H1 (cell line): ENCODE data around the gene MTR. TPM values are rescaled to one million over a fixed set of nuclear protein-coding genes. Genes with fewer than 3 reads are reported as not detected.

Experiments used
- CTCF ChIA-PET: fragments of 300-600 bp; sonication (Branson Sonifier 250); formaldehyde crosslinking; loops from one replicate; lab custom pipeline; 2021; ENCODE audit not compliant: partially characterized antibody; lab: Charles Lee
- POLR2A ChIA-PET: fragments of 300-600 bp; sonication (Branson Sonifier 250); formaldehyde crosslinking; loops from one replicate; lab custom pipeline; 2021; ENCODE audit warnings: inconsistent platforms; ENCODE audit not compliant: partially characterized antibody; lab: Charles Lee
- DNase-seq, 2 experiments: peaks; one replicate each; pipeline versions ENCODE4 v3.0.0 to v3.0.0-alpha.2; 2010 to 2022; ENCODE audit warnings: low spot score in 2 of 2, low read depth in 1 of 2, mixed read lengths in 1 of 2
- FAIRE-seq: peaks from 2 replicates; lab custom pipeline; 2011; peaks lifted over from hg19 to GRCh38; lab: Jason Lieb, UNC
- H2AFZ ChIP-seq: 2 replicates; pipeline ENCODE4 v1.8.1; 2012; ENCODE audit warnings: low read length, inconsistent platforms
- H2AK5ac ChIP-seq: 2 replicates; pipeline ENCODE4 v1.6.1; 2013; ENCODE audit warnings: low read depth, low read length
- H2BK120ac ChIP-seq: replicated peaks from 2 replicates; pipeline ENCODE3; 2013; ENCODE audit warnings: low read depth, low read length, inconsistent platforms
- H2BK12ac ChIP-seq: 2 replicates; pipeline ENCODE4 v1.6.1; 2013; ENCODE audit warnings: low read depth, low read length
- H2BK15ac ChIP-seq: 2 replicates; pipeline ENCODE4 v1.6.1; 2013; ENCODE audit warnings: low read length
- H2BK20ac ChIP-seq: 2 replicates; pipeline ENCODE4 v1.6.1; 2013; ENCODE audit warnings: low read length
- H2BK5ac ChIP-seq: 2 replicates; pipeline ENCODE4 v1.6.1; 2013; ENCODE audit warnings: low read depth, low read length
- H3K14ac ChIP-seq: 2 replicates; pipeline ENCODE4 v1.6.1; 2013; ENCODE audit warnings: inconsistent platforms; ENCODE audit not compliant: insufficient read length
- H3K18ac ChIP-seq: 2 replicates; pipeline ENCODE4 v1.6.1; 2013; ENCODE audit warnings: low read length; ENCODE audit errors: extremely low read depth
- H3K23ac ChIP-seq: 2 replicates; pipeline ENCODE4 v1.6.1; 2013; ENCODE audit warnings: inconsistent platforms; ENCODE audit not compliant: insufficient read length
- H3K23me2 ChIP-seq: 2 replicates; pipeline ENCODE4 v1.6.1; 2013; ENCODE audit warnings: low read depth, low read length
- H3K27ac ChIP-seq: 2 replicates; pipeline ENCODE4 v1.6.1; 2011; ENCODE audit warnings: low read depth, low read length, inconsistent platforms
- H3K27me3 ChIP-seq, 4 experiments: replicated peaks in 1 of 4; 1 replicate in 1 of 4; 2 replicates in 3 of 4; pipeline versions ENCODE4 v1.6.1 to v1.8.1; 2011 to 2013; ENCODE audit warnings: low read length in 3 of 4, mild to moderate bottlenecking in 3 of 4, inconsistent platforms in 2 of 4, mixed read lengths in 2 of 4, moderate library complexity in 1 of 4; ENCODE audit not compliant: control insufficient read depth in 3 of 4, insufficient read depth in 3 of 4; ENCODE audit errors: extremely low read depth in 1 of 4
- H3K36me3 ChIP-seq, 4 experiments: 2 replicates each; pipeline versions ENCODE4 v1.6.1 to v1.8.1; 2011 to 2013; ENCODE audit warnings: mild to moderate bottlenecking in 4 of 4, low read length in 3 of 4, moderate library complexity in 2 of 4, control low read depth in 1 of 4, inconsistent platforms in 1 of 4; ENCODE audit not compliant: insufficient read depth in 4 of 4, control insufficient read depth in 2 of 4
- H3K4ac ChIP-seq: replicated peaks from 2 replicates; pipeline ENCODE3; 2013; ENCODE audit warnings: low read length, low read depth, mixed read lengths, inconsistent platforms; ENCODE audit not compliant: insufficient read length
- H3K4me1 ChIP-seq, 4 experiments: replicated peaks in 1 of 4; 1 replicate in 1 of 4; 2 replicates in 3 of 4; pipeline versions ENCODE4 v1.6.1 to v1.8.1; 2011 to 2013; ENCODE audit warnings: low read length in 3 of 4, inconsistent platforms in 2 of 4, mixed read lengths in 1 of 4; ENCODE audit not compliant: insufficient read depth in 4 of 4, control insufficient read depth in 3 of 4
- H3K4me2 ChIP-seq, 2 experiments: 2 replicates each; pipeline versions ENCODE4 v1.6.1 to v1.8.1; 2011 to 2013; ENCODE audit warnings: low read depth in 2 of 2, low read length in 2 of 2, control low read depth in 1 of 2, inconsistent platforms in 1 of 2, mild to moderate bottlenecking in 1 of 2; ENCODE audit not compliant: insufficient read depth in 1 of 2
- H3K4me3 ChIP-seq, 4 experiments: fragments of 200-600, 300-600 bp in 1 of 4; sonication (generic), shearing (Covaris generic), sonication (Bioruptor Twin) in 1 of 4; 2 replicates each; pipeline versions ENCODE4 v1.5.1 to v1.8.1; 2011 to 2016; ENCODE audit warnings: low read length in 4 of 4, low read depth in 3 of 4, control low read depth in 2 of 4, inconsistent platforms in 2 of 4, mild to moderate bottlenecking in 2 of 4, mixed read lengths in 1 of 4, moderate library complexity in 1 of 4; ENCODE audit not compliant: insufficient read depth in 2 of 4; ENCODE audit errors: extremely low read depth in 1 of 4
- H3K56ac ChIP-seq: replicated peaks from 2 replicates; pipeline ENCODE3; 2013; ENCODE audit warnings: low read depth, mild to moderate bottlenecking, mixed read lengths, low read length, inconsistent platforms; ENCODE audit not compliant: insufficient read length
- H3K79me1 ChIP-seq: 2 replicates; pipeline ENCODE4 v1.6.1; 2013; ENCODE audit warnings: low read depth, low read length, control low read depth
- H3K79me2 ChIP-seq, 2 experiments: 2 replicates each; pipeline versions ENCODE4 v1.6.1 to v1.8.1; 2012 to 2013; ENCODE audit warnings: low read length in 2 of 2, mild to moderate bottlenecking in 2 of 2, inconsistent platforms in 1 of 2; ENCODE audit not compliant: insufficient read depth in 2 of 2, control insufficient read depth in 1 of 2
- H3K9ac ChIP-seq, 4 experiments: replicated peaks in 1 of 4; 1 replicate in 1 of 4; 2 replicates in 3 of 4; pipeline versions ENCODE4 v1.6.1 to v1.8.1; 2011 to 2013; ENCODE audit warnings: low read depth in 3 of 4, low read length in 3 of 4, control low read depth in 2 of 4, mild to moderate bottlenecking in 2 of 4, moderate library complexity in 2 of 4, inconsistent platforms in 1 of 4; ENCODE audit errors: extremely low read depth in 1 of 4
- H3K9me3 ChIP-seq, 2 experiments: 2 replicates each; pipeline versions ENCODE4 v1.6.1 to v1.8.1; 2012 to 2013; ENCODE audit warnings: mild to moderate bottlenecking in 2 of 2, moderate library complexity in 2 of 2, control low read depth in 1 of 2, inconsistent platforms in 1 of 2, low read depth in 1 of 2, low read length in 1 of 2, mixed read lengths in 1 of 2; ENCODE audit not compliant: insufficient read depth in 2 of 2
- H4K20me1 ChIP-seq, 2 experiments: replicated peaks in 1 of 2; 2 replicates each; pipeline versions ENCODE3 to v1.8.1; 2011 to 2013; ENCODE audit warnings: inconsistent platforms in 2 of 2, low read length in 2 of 2, mild to moderate bottlenecking in 1 of 2; ENCODE audit not compliant: insufficient read depth in 2 of 2, control insufficient read depth in 1 of 2
- H4K5ac ChIP-seq: 2 replicates; pipeline ENCODE4 v1.6.1; 2013; ENCODE audit warnings: low read length, low read depth, mixed read lengths, inconsistent platforms; ENCODE audit not compliant: insufficient read length
- H4K8ac ChIP-seq: 2 replicates; pipeline ENCODE4 v1.8.0; 2013; ENCODE audit warnings: mild to moderate bottlenecking, moderate library complexity, low read length, inconsistent platforms; ENCODE audit not compliant: insufficient read depth; ENCODE audit errors: extremely low read depth
- H4K91ac ChIP-seq: replicated peaks from 2 replicates; pipeline ENCODE3; 2013; ENCODE audit warnings: low read length, mixed read lengths, inconsistent platforms; ENCODE audit not compliant: insufficient read length
- TCF12 ChIP-seq: IDR thresholded peaks from 2 replicates; pipeline ENCODE4 v1.6.1; 2011; ENCODE audit warnings: low read depth, mild to moderate bottlenecking, low read length
- YY1 ChIP-seq: IDR thresholded peaks from 2 replicates; pipeline ENCODE4 v1.6.1; 2011; ENCODE audit warnings: low read depth, mild to moderate bottlenecking, low read length
- WGBS, 2 experiments: shearing (Covaris generic) in 1 of 2; methylation state at CpG; one replicate each; pipeline versions ENCODE4 v1.1.6 to v1.1.7; 2013 to 2015; ENCODE audit warnings: low lambda C conversion rate in 2 of 2, mixed read lengths in 2 of 2, inconsistent platforms in 1 of 2, low coverage in 1 of 2, missing lambda C conversion rate in 1 of 2; ENCODE audit not compliant: insufficient replicate concordance in 2 of 2, insufficient coverage in 1 of 2, insufficient read length in 1 of 2; ENCODE audit errors: extremely low coverage in 1 of 2, missing lambda C conversion rate in 1 of 2; 5-methylcytosine and 5-hydroxymethylcytosine counted together
- polyA plus RNA-seq, 7 experiments: library from polyadenylated mRNA; depleted of rRNA in 3 of 7; stranded (reverse) in 5 of 7; unstranded in 2 of 7; fragments of >200 nt in 5 of 7; fragments of 200-250 nt in 2 of 7; gene quantifications; 1 replicate in 5 of 7; 2 replicates in 1 of 7; 4 replicates in 1 of 7; pipeline versions ENCODE4 v1.2.1 to v1.2.3, GENCODE V29; 2011 to 2013; ENCODE audit warnings: missing spikeins in 2 of 7, mixed read lengths in 2 of 7
- total RNA-seq: library from RNA; stranded (reverse); fragmentation: NEBNext Ultra II Directional; extraction: Animal tissue kit (Norgen Biotek cat#: 25700); gene quantifications from 2 replicates; pipeline ENCODE4 v1.2.1, GENCODE V29; 2021

The MTR gene
- total and polyA plus RNA-seq, 2 of the 8 experiments (the other 6 are each of a cell fraction or from before 2014, with no cell fraction given): 4.8 to 27.4 TPM

DNA sequence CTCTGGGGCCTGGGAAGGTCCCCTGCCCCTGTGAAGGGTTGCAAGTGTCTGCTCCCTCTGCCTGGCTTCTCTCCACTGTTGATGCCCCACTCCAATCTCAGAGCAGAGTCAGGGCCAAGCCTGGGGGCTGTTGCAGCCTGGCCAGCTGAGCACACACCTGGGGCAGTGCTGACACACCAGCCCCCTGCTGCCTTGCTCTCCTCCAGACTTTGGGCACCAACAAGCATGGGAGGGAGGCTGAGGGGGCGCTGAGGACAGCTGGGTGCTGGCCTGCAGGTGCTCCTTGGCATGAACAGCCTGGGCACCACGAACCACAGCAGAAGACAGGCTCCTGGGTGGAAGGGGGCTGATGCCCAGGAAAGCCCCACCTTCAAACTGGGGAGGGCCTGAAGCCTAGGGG, 9.6 kb upstream of the MTR start:
- Histone ChIP-seq H2BK20ac (no peak overlapping the region), H3K27me3 (no peaks in the 10 kb centered on the region), H3K23me2 (no peaks in the 10 kb centered on the region), H4K20me1 (no peaks in the 10 kb centered on the region), H2BK5ac (no peak overlapping the region), H3K23ac (no peak overlapping the region), H4K5ac (no peak overlapping the region), H3K27ac (no peak overlapping the region), H2BK120ac (no peak overlapping the region), H3K4ac (no peak overlapping the region), H3K4me3 (no peak overlapping the region)
- no peak for TF ChIP-seq TCF12
- no peak for TF ChIP-seq YY1
- TF ChIP-seq, all 59 proteins: peak for 0
- FAIRE-seq (no peak), DNase-seq (no peak)
- Histone ChIP-seq H3K14ac (no peak overlapping the region), H3K36me3 (no peaks in the 10 kb centered on the region), H2AK5ac (no peak overlapping the region), H2BK15ac (no peak overlapping the region), H3K56ac (no peak overlapping the region), H2AFZ (no peak overlapping the region), H3K18ac (no peak overlapping the region), H4K91ac (no peak overlapping the region), H3K4me1 (no peaks in the 10 kb centered on the region), H3K79me1 (no peaks in the 10 kb centered on the region), H3K79me2 (no peaks in the 10 kb centered on the region), H3K9me3 (no peaks in the 10 kb centered on the region), H3K4me2 (no peak overlapping the region), H4K8ac (peak overlapping the region; percentile 25; the same call in 1 of the 2 replicates), H2BK12ac (no peak overlapping the region), H3K9ac (no peak overlapping the region)
- POLR2A ChIA-PET: interaction anchor here (1.8 kb wide), 1 partner anchor 9 kb away, joined by 12 read pairs; the partner anchor contains the start of gene MTR
- CTCF ChIA-PET: interaction anchor here (1.3 to 2.4 kb wide), 4 partner anchors 9 to 26 kb away, joined by 3 to 14 read pairs (median 4); no protein-coding TSS in a partner anchor
- WGBS, 2 experiments: 90% methylated on average over 2 of the region's 2 CpGs; no CpG with 5 or more reads in 1 of the 2 experiments
